WTC11 (cell line): ENCODE data around the gene LILRA1.
"Not testable (repeated sequence)": the region's sequence is repeated elsewhere in the genome, so short reads cannot be mapped to it uniquely, and the experiment has no call there.

ENCODE experiments used
- AFF4 ChIP-seq: sonication (generic); formaldehyde crosslinking; IDR thresholded peaks from 2 replicates; pipeline ENCODE4 v1.8.1; 2023; ENCODE audit warnings: mild to moderate bottlenecking, missing genetic modification reagents, borderline replicate concordance
- NR1H2 ChIP-seq: sonication (generic); formaldehyde crosslinking; IDR thresholded peaks from 2 replicates; pipeline ENCODE4 v1.9.0; 2021; ENCODE audit warnings: mild to moderate bottlenecking, moderate library complexity, missing genetic modification reagents
- TCF7 ChIP-seq: sonication (generic); formaldehyde crosslinking; IDR thresholded peaks from 2 replicates; pipeline ENCODE4 v1.8.0; 2022; ENCODE audit warnings: mild to moderate bottlenecking, low read depth, missing genetic modification reagents, moderate library complexity
- TEAD4 ChIP-seq: sonication (generic); formaldehyde crosslinking; IDR thresholded peaks from 2 replicates; pipeline ENCODE4 v1.8.0; 2022; ENCODE audit warnings: mild to moderate bottlenecking, missing genetic modification reagents
- ZNF138 ChIP-seq: sonication (generic); formaldehyde crosslinking; conservative IDR thresholded peaks from 2 replicates; pipeline ENCODE4 v1.8.1; 2022; ENCODE audit warnings: mild to moderate bottlenecking, moderate library complexity, missing genetic modification reagents
- ZNF423 ChIP-seq: fragments of 250-450 bp; sonication (Bioruptor Pico); IDR thresholded peaks from 2 replicates; pipeline ENCODE4 v2.1.2; 2022; ENCODE audit warnings: mild to moderate bottlenecking, moderate library complexity
- ZSCAN18 ChIP-seq: fragments of 250-450 bp; sonication (Bioruptor Pico); IDR thresholded peaks from 2 replicates; pipeline ENCODE4 v2.1.2; 2022; ENCODE audit warnings: mild to moderate bottlenecking, moderate library complexity
- TF ChIP-seq, protein P1 (sequence below): fragments of 200-600 bp; IDR thresholded peaks from 2 replicates; pipeline ENCODE4 v1.8.0; 2022; ENCODE audit warnings: antibody characterized with exemption
- TF ChIP-seq, protein P2 (sequence below): sonication (generic); formaldehyde crosslinking; IDR thresholded peaks from 2 replicates; pipeline ENCODE4 v1.8.1; 2022; ENCODE audit warnings: low read depth, mild to moderate bottlenecking, moderate library complexity, missing genetic modification reagents, borderline replicate concordance

GRCh38 chr19:54624234-54624633 lies 30.8 kb downstream of the LILRA1 start:
- TF ChIP-seq TCF7; AFF4 (CRISPR knock-in tag); ZNF423 (CRISPR knock-in tag); ZSCAN18 (CRISPR knock-in tag); ZNF138 (CRISPR knock-in tag); NR1H2 (CRISPR knock-in tag); TEAD4 (CRISPR knock-in tag): not testable (repeated sequence)
- TF ChIP-seq, protein P1, sequence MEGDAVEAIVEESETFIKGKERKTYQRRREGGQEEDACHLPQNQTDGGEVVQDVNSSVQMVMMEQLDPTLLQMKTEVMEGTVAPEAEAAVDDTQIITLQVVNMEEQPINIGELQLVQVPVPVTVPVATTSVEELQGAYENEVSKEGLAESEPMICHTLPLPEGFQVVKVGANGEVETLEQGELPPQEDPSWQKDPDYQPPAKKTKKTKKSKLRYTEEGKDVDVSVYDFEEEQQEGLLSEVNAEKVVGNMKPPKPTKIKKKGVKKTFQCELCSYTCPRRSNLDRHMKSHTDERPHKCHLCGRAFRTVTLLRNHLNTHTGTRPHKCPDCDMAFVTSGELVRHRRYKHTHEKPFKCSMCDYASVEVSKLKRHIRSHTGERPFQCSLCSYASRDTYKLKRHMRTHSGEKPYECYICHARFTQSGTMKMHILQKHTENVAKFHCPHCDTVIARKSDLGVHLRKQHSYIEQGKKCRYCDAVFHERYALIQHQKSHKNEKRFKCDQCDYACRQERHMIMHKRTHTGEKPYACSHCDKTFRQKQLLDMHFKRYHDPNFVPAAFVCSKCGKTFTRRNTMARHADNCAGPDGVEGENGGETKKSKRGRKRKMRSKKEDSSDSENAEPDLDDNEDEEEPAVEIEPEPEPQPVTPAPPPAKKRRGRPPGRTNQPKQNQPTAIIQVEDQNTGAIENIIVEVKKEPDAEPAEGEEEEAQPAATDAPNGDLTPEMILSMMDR, result not testable (repeated sequence)
- TF ChIP-seq, protein P2, sequence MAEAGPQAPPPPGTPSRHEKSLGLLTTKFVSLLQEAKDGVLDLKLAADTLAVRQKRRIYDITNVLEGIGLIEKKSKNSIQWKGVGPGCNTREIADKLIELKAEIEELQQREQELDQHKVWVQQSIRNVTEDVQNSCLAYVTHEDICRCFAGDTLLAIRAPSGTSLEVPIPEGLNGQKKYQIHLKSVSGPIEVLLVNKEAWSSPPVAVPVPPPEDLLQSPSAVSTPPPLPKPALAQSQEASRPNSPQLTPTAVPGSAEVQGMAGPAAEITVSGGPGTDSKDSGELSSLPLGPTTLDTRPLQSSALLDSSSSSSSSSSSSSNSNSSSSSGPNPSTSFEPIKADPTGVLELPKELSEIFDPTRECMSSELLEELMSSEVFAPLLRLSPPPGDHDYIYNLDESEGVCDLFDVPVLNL, result not testable (repeated sequence)
